ENCODE data around the gene FLNA. TPM values are rescaled to one million over a fixed set of nuclear protein-coding genes. Genes with fewer than 3 reads are reported as not detected.

Gene FLNA
- total and polyA plus RNA-seq, 2 of the 13 experiments (the other 11 are each of a cell fraction or from before 2014, with no cell fraction given): 83.4 to 174 TPM

DNA sequence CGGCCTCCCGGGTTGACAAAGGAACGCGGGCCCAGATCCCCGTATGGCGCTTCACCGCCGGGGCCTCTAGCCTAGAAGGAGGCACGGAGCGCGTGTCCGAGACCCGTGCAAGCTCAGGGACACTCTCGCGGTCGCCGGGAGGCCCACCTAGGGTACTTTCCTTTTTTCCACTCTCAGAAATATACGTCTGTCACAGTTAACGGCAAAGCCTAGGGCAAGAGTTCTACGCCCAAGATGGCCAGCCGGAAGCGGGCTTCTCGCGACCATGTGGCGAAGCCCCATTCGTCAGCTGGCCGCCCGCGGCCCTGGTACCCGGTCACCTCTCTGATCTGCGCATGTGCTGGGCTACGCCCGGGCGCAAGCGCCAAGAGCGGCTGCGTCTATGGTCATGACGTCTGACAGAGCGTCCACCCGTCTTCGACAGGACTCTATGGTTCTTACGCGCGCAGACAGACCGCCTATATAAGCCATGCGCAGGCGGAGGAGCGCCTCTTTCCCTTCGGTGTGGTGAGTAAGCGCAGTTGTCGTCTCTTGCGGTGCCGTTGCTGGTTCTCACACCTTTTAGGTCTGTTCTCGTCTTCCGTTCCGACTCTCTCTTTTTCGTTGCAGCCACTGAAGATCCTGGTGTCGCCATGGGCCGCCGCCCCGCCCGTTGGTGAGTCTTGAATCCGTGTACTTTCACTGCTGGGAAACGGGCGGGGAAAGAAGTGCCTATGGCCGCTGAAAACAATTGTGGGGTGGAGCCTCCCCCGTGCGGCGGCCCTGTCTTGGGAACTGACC lies 23.6 kb upstream of the FLNA start, which contains the start of gene RPL10 (continued):
- no peak for TF ChIP-seq GRHL1 (CRISPR knock-in tag; conservative IDR thresholded peaks at IDR 0.05)
- TF ChIP-seq ZFX (CRISPR knock-in tag; IDR thresholded peaks at IDR 0.05; ENCODE audit: low read depth): peak; percentile 77
- peak; percentile 73; the same call in 1 of the 2 replicates for TF ChIP-seq KDM5B (CRISPR knock-in tag; IDR thresholded peaks at IDR 0.05; ENCODE audit: borderline replicate concordance)
- TF ChIP-seq AHDC1 (CRISPR knock-in tag; IDR thresholded peaks at IDR 0.05; ENCODE audit: borderline replicate concordance): no peak
- no peak for TF ChIP-seq HOMEZ (CRISPR knock-in tag; IDR thresholded peaks at IDR 0.05; ENCODE audit: low read depth)
- no peak for TF ChIP-seq ATAD3A (CRISPR knock-in tag; IDR thresholded peaks at IDR 0.05)
- peak; percentile 43 for TF ChIP-seq ASH2L (IDR thresholded peaks at IDR 0.05; ENCODE audit: insufficient read length, low read depth, low read length)
- no peak for TF ChIP-seq TBX3 (IDR thresholded peaks at IDR 0.05; ENCODE audit: borderline replicate concordance)
- no peak for TF ChIP-seq RORA (CRISPR knock-in tag; IDR thresholded peaks at IDR 0.05)
- TF ChIP-seq CHCHD3 (CRISPR knock-in tag; IDR thresholded peaks at IDR 0.05): no peak
- no peak for TF ChIP-seq ZNF543 (CRISPR knock-in tag; IDR thresholded peaks at IDR 0.05)
- peak; percentile 31 for TF ChIP-seq U2AF1 (optimal IDR thresholded peaks at IDR 0.05; ENCODE audit: low read depth, low read length)
- TF ChIP-seq ZBTB8A (CRISPR knock-in tag; IDR thresholded peaks at IDR 0.05; ENCODE audit: borderline replicate concordance, low read depth): no peak
- TF ChIP-seq, protein P1, sequence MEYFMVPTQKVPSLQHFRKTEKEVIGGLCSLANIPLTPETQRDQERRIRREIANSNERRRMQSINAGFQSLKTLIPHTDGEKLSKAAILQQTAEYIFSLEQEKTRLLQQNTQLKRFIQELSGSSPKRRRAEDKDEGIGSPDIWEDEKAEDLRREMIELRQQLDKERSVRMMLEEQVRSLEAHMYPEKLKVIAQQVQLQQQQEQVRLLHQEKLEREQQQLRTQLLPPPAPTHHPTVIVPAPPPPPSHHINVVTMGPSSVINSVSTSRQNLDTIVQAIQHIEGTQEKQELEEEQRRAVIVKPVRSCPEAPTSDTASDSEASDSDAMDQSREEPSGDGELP (IDR thresholded peaks at IDR 0.05; ENCODE audit: borderline replicate concordance, low read depth): peak; percentile 79; the same call in 1 of the 2 replicates
- peak; percentile 15; the same call in 1 of the 2 replicates for TF ChIP-seq KDM6A (CRISPR knock-in tag; IDR thresholded peaks at IDR 0.05; ENCODE audit: low read depth)
- TF ChIP-seq MTF2 (CRISPR knock-in tag; IDR thresholded peaks at IDR 0.05; ENCODE audit: borderline replicate concordance): no peak
- no peak for TF ChIP-seq ATF5 (CRISPR knock-in tag; IDR thresholded peaks at IDR 0.05; ENCODE audit: low read depth)
- TF ChIP-seq ELF4 (CRISPR knock-in tag; IDR thresholded peaks at IDR 0.05; ENCODE audit: borderline replicate concordance): peak; percentile 47; the same call in 1 of the 2 replicates

Measured in HepG2 (cell line).